ENCODE data around the gene SLC16A9.

Gene SLC16A9

GRCh38 chr10:59627366-59628018, 82.2 kb downstream of the SLC16A9 start:
- FAIRE-seq: no peak

GRCh38 chr10:59626523-59626869, 83.2 kb downstream of the SLC16A9 start:
- no peak for FAIRE-seq

GRCh38 chr10:59625721-59626522, 83.7 kb downstream of the SLC16A9 start:
- no peak for FAIRE-seq

GRCh38 chr10:59624951-59625350, 84.7 kb downstream of the SLC16A9 start:
- FAIRE-seq: no peak

GRCh38 chr10:59624136-59624535, 85.5 kb downstream of the SLC16A9 start:
- no peak for FAIRE-seq

GRCh38 chr10:59623133-59624121, 86.2 kb downstream of the SLC16A9 start:
- FAIRE-seq: no peak

GRCh38 chr10:59622320-59623132, 87.1 kb downstream of the SLC16A9 start:
- no peak for FAIRE-seq

- no peak for FAIRE-seq
These were observed 87.9 kb downstream of the SLC16A9 start for GRCh38 chr10:59621771-59622170.

- no peak for FAIRE-seq
These were observed 91.0 kb downstream of the SLC16A9 start for GRCh38 chr10:59618666-59619065.

- FAIRE-seq: no peak
These were observed 91.7 kb downstream of the SLC16A9 start for GRCh38 chr10:59617996-59618395.

GRCh38 chr10:59611048-59611447, 98.6 kb downstream of the SLC16A9 start:
- no peak for FAIRE-seq

GRCh38 chr10:59607970-59608369, 101.7 kb downstream of the SLC16A9 start:
- no peak for FAIRE-seq

- FAIRE-seq: no peak
These were observed 103.1 kb downstream of the SLC16A9 start for GRCh38 chr10:59606551-59606961.

GRCh38 chr10:59601985-59602384, 107.7 kb downstream of the SLC16A9 start:
- no peak for FAIRE-seq
